ENCODE data around the gene PARP12.

Gene PARP12

GRCh38 chr7:139990142-139990535, 72.6 kb downstream of the PARP12 start:
- DNase-seq, result no peak

GRCh38 chr7:139989366-139990141, 73.2 kb downstream of the PARP12 start:
- no peak for DNase-seq

GRCh38 chr7:139987691-139988516, 74.8 kb downstream of the PARP12 start:
- DNase-seq, result no peak

- DNase-seq, result no peak
These were observed 76.9 kb downstream of the PARP12 start for GRCh38 chr7:139985811-139986210.

GRCh38 chr7:139984642-139985539, 77.9 kb downstream of the PARP12 start:
- DNase-seq, result no peak

- no peak for DNase-seq
These were observed 79.5 kb downstream of the PARP12 start for GRCh38 chr7:139982927-139983920.

- no peak for DNase-seq
These were observed 81.2 kb downstream of the PARP12 start for GRCh38 chr7:139981511-139981895.

DNA sequence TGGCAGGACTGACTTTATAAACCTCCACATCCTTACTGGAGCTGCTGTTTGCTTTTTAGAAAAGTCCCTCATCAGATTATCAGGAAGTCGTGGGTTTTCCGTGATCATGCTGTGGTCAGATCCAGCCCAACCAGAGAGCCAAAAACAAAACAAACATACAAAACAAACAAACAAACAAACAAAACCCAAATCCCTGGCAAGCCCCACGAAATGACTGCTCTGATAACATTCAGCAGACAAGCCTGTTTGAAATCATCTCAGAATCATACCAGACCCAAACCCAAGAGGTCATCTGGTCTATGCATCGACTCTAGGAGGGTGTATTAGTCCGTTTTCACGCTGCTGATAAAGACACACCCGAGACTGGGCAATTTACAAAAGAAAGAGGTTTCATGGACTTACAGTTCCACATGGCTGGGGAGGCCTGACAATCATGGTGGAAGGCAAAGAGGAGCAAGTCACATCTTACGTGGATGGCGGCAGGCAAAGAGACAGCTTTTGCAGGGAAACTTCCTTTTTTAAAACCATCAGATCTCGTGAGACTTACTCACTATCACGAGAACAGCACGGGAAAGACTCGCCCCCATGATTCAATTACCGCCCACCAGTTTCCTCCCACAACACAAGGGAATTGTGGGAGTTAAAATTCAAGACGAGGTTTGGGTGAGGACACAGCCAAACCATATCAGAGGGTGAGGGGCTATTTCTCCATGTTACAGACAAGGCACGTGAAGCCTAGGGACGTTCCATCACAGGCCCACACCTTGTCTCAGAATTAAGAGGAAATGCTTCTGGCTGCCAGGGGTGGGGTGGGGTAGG, 85.7 kb downstream of the PARP12 start:
- no peak for DNase-seq

DNA sequence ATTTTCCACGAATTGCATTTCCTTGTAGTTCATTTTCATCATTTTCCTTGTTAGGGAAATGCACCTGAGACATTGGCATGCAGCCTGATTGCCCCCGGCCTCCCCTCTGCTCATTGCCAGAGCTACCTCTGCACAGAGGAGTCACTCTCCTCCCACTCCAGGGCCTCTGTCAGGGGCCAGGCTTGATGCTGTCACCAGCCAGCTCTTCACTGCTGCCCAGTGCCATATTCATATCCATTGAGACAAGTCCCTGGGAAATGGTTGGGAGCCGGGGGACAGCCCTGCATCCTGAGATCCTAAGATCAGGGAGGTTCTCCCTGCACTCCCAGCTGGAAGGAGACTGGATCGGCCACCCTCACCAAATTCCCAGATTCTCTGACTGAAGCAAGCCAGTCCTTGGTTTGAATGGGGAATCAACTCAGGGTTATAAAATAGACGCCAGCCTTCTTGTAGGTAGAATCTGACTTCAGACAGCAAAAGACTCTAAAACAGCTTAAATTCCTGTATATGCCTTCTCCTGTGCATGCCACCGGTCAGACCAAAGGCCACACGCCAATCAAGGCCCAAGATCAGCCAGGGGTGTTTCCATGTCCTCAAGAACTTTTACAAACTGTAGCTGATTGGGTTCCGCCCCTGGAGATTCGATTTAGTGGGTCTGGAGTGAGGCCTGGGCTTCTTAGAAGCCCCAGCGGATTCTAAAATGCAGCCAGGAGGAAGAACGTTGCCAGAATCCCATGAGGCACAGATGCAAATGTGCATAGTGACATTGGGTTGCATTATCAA, 86.5 kb downstream of the PARP12 start:
- DNase-seq, result no peak

GRCh38 chr7:139974179-139974811, 88.5 kb downstream of the PARP12 start:
- no peak for DNase-seq

Data from NCI-H2171 treated with DMSO at 0.1 percent for 48 hours (cell line).